GM23338 (cell line): ENCODE measurements around the gene DIPK2B. TPM values are rescaled to one million over a fixed set of nuclear protein-coding genes. Genes with fewer than 3 reads are reported as not detected.

Source experiments
- ATAC-seq: fragments of 200-7000 bp; cut with Tn5 transposase; 3 replicates; pipeline ENCODE4 v1.9.1; 2020
- DNase-seq: peaks from one replicate; pipeline ENCODE4 v3.0.0-alpha.2; 2015; ENCODE audit warnings: low spot score
- H2AFZ ChIP-seq: fragments of 200-600 bp; sonication (generic); 2 replicates; pipeline ENCODE4 v1.8.0; 2016; ENCODE audit warnings: antibody characterized with exemption, mild to moderate bottlenecking, moderate library complexity
- H3F3A ChIP-seq: fragments of 200-600 bp; sonication (generic); replicated peaks from 2 replicates; pipeline ENCODE4 v1.8.0; 2017; ENCODE audit warnings: antibody characterized with exemption, mixed run types, low read depth
- H3K27ac ChIP-seq: fragments of 200-600 bp; sonication (generic); 2 replicates; pipeline ENCODE4 v1.6.1; 2016; ENCODE audit warnings: low read depth
- H3K27me3 ChIP-seq: fragments of 200-600 bp; sonication (generic); 2 replicates; pipeline ENCODE4 v1.8.0; 2016; ENCODE audit warnings: mild to moderate bottlenecking, mixed run types, moderate library complexity; ENCODE audit not compliant: insufficient read depth
- H3K36me3 ChIP-seq: fragments of 200-600 bp; sonication (generic); 2 replicates; pipeline ENCODE4 v1.8.0; 2016; ENCODE audit warnings: mild to moderate bottlenecking; ENCODE audit not compliant: insufficient read depth
- H3K4me1 ChIP-seq: fragments of 200-600 bp; sonication (generic); 2 replicates; pipeline ENCODE4 v1.8.0; 2016; ENCODE audit warnings: mild to moderate bottlenecking, moderate library complexity; ENCODE audit not compliant: insufficient read depth
- H3K4me2 ChIP-seq: fragments of 200-600 bp; sonication (generic); 2 replicates; pipeline ENCODE4 v1.7.1; 2017; ENCODE audit warnings: mixed run types
- H3K4me3 ChIP-seq: fragments of 200-600 bp; sonication (generic); 2 replicates; pipeline ENCODE4 v1.6.1; 2016; ENCODE audit warnings: mixed run types
- H3K79me2 ChIP-seq: fragments of 200-600 bp; sonication (generic); replicated peaks from 2 replicates; pipeline ENCODE4 v1.8.0; 2017; ENCODE audit warnings: mild to moderate bottlenecking; ENCODE audit not compliant: insufficient read depth
- H3K9me2 ChIP-seq: fragments of 200-600 bp; sonication (generic); 2 replicates; pipeline ENCODE4 v1.8.0; 2017; ENCODE audit not compliant: insufficient read depth
- H4K20me1 ChIP-seq: fragments of 200-600 bp; sonication (generic); replicated peaks from 2 replicates; pipeline ENCODE4 v1.8.0; 2017; ENCODE audit warnings: mild to moderate bottlenecking; ENCODE audit not compliant: insufficient read depth
- H3K27ac Mint-ChIP-seq: 2 replicates; pipeline ENCODE4 v1.8.0; 2020; ENCODE audit warnings: inconsistent platforms, mild to moderate bottlenecking, moderate library complexity, mixed read lengths
- H3K27me3 Mint-ChIP-seq: 3 replicates; pipeline ENCODE4 v1.8.0; 2022; ENCODE audit warnings: low read depth, mild to moderate bottlenecking, moderate library complexity, mixed read lengths, inconsistent platforms; ENCODE audit not compliant: insufficient read depth, poor library complexity
- H3K36me3 Mint-ChIP-seq: 3 replicates; pipeline ENCODE4 v1.8.0; 2021; ENCODE audit warnings: low read depth, mild to moderate bottlenecking, inconsistent platforms, moderate library complexity, mixed read lengths
- H3K4me1 Mint-ChIP-seq: 3 replicates; pipeline ENCODE4 v1.8.0; 2020; ENCODE audit warnings: mild to moderate bottlenecking, inconsistent platforms, mixed read lengths
- H3K4me3 Mint-ChIP-seq: 3 replicates; pipeline ENCODE4 v1.8.0; 2021; ENCODE audit warnings: moderate library complexity, mild to moderate bottlenecking, inconsistent platforms, mixed read lengths
- H3K9me3 Mint-ChIP-seq: 3 replicates; pipeline ENCODE4 v1.8.0; 2020; ENCODE audit warnings: moderate library complexity, mild to moderate bottlenecking, inconsistent platforms, mixed read lengths
- CREB1 ChIP-seq: fragments of 250-450 bp; sonication (Bioruptor Pico); IDR thresholded peaks from 2 replicates; pipeline ENCODE4 v1.5.0; 2020; ENCODE audit warnings: low read depth, mild to moderate bottlenecking, moderate library complexity
- EZH2 ChIP-seq: fragments of 200-600 bp; sonication (generic); IDR thresholded peaks from one replicate; pipeline ENCODE4 v1.8.0; 2017; ENCODE audit warnings: antibody characterized with exemption, mild to moderate bottlenecking, low read depth; ENCODE audit not compliant: unreplicated experiment
- EZH2phosphoT487 ChIP-seq: fragments of 200-600 bp; sonication (generic); IDR thresholded peaks from one replicate; pipeline ENCODE4 v1.8.1; 2018; ENCODE audit warnings: antibody characterized with exemption; ENCODE audit not compliant: unreplicated experiment
- JUNB ChIP-seq: IDR thresholded peaks from one replicate; pipeline ENCODE4 v1.6.1; 2016; ENCODE audit warnings: antibody characterized with exemption; ENCODE audit not compliant: unreplicated experiment
- NANOG ChIP-seq: IDR thresholded peaks from 2 replicates; pipeline ENCODE4 v1.6.1; 2016; ENCODE audit warnings: antibody characterized with exemption, borderline replicate concordance
- POLR2AphosphoS5 ChIP-seq: IDR thresholded peaks from 2 replicates; pipeline ENCODE4 v1.6.1; 2016; ENCODE audit warnings: antibody characterized with exemption, low read depth
- REST ChIP-seq: IDR thresholded peaks from one replicate; pipeline ENCODE4 v1.6.1; 2018; ENCODE audit warnings: antibody characterized with exemption; ENCODE audit not compliant: unreplicated experiment
- STAT1 ChIP-seq: IDR thresholded peaks from one replicate; pipeline ENCODE4 v1.6.1; 2016; ENCODE audit warnings: antibody characterized with exemption; ENCODE audit not compliant: unreplicated experiment
- ZNF114 ChIP-seq: fragments of 250-450 bp; sonication (Bioruptor Pico); IDR thresholded peaks from 2 replicates; pipeline ENCODE4 v1.5.0; 2020; ENCODE audit warnings: mild to moderate bottlenecking, moderate library complexity
- ZNF331 ChIP-seq: fragments of 250-450 bp; sonication (Bioruptor Pico); IDR thresholded peaks from 2 replicates; pipeline ENCODE4 v1.5.0; 2020; ENCODE audit warnings: low read depth, mild to moderate bottlenecking, moderate library complexity
- ZNF462 ChIP-seq: fragments of 250-450 bp; sonication (Bioruptor Pico); IDR thresholded peaks from 2 replicates; pipeline ENCODE4 v1.5.0; 2020; ENCODE audit warnings: mild to moderate bottlenecking, moderate library complexity
- polyA plus RNA-seq: library from polyadenylated mRNA; unstranded; fragments of >200 nt; fragmentation: Nextera tagmentation; extraction: Ambion mirVana; gene quantifications from 2 replicates; pipeline ENCODE4 v1.2.1, GENCODE V29; 2016
- total RNA-seq: library from RNA; depleted of rRNA; stranded (reverse); fragments of >200 nt; shearing (Covaris generic); gene quantifications from 2 replicates; pipeline ENCODE4 v1.2.3, GENCODE V29; 2014
- TF ChIP-seq, protein P1 (sequence below): IDR thresholded peaks from 2 replicates; pipeline ENCODE4 v1.6.1; 2016; ENCODE audit warnings: antibody characterized with exemption
- TF ChIP-seq, protein P2 (sequence below), 2 experiments: fragments of 200-600 bp in 1 of 2; sonication (generic) in 1 of 2; conservative IDR thresholded peaks; 2 replicates each; pipeline versions ENCODE4 v1.5.1 to v1.6.1; 2016 to 2017; ENCODE audit warnings: antibody characterized with exemption in 2 of 2, low read depth in 2 of 2, mild to moderate bottlenecking in 2 of 2, moderate library complexity in 1 of 2

DIPK2B gene
- total and polyA plus RNA-seq, 2 experiments from 2014 or later: not detected

DNA sequence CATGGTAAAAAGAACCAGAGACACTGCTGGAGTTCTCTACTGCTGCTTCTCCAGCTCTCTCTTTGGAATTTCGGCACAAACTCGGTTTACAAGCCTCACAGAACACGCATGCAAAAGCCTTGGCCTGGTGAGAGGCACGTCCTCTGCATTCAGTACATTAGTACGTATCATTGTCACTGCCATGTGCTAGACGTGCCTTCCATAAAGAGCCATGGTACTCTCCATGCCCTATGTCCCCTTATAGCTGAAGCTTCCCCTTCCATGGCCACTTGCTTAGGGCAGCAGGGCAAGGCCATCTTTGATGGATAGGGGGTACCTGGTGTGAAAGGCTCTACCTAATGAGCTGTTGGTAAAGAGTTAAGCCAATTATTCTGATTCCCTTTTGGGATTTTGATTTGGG, 35.0 kb downstream of the DIPK2B start:
- no peaks in the 10 kb centered on the region for H3F3A ChIP-seq
- H3K27ac ChIP-seq: no peak overlapping the region
- H3K36me3 ChIP-seq: no peaks in the 10 kb centered on the region
- no peak overlapping the region for H2AFZ ChIP-seq
- DNase-seq (no peak), ATAC-seq (no peak)
- H3K4me1 ChIP-seq: no peaks in the 10 kb centered on the region
- no peaks in the 10 kb centered on the region for H3K9me2 ChIP-seq
- Mint-ChIP-seq H3K4me3 (no peak overlapping the region), H3K27ac (no peak overlapping the region), H3K27me3 (no peaks in the 10 kb centered on the region), H3K9me3 (peaks cover 6% of the 10 kb centered on the region; the same call in 1 of the 3 replicates), H3K36me3 (no peaks in the 10 kb centered on the region), H3K4me1 (no peaks in the 10 kb centered on the region)
- H3K4me2 ChIP-seq: no peak overlapping the region
- H3K4me3 ChIP-seq: no peak overlapping the region
- H3K27me3 ChIP-seq: no peaks in the 10 kb centered on the region
- H3K79me2 ChIP-seq: no peaks in the 10 kb centered on the region
- TF ChIP-seq STAT1 (no peak), EZH2 (no peak), ZNF462 (no peak), ZNF331 (CRISPR knock-in tag) (no peak), JUNB (no peak), CREB1 (CRISPR knock-in tag) (no peak), REST (no peak), EZH2phosphoT487 (no peak), POLR2AphosphoS5 (no peak), NANOG (no peak), ZNF114 (no peak)
- TF ChIP-seq, protein P1, sequence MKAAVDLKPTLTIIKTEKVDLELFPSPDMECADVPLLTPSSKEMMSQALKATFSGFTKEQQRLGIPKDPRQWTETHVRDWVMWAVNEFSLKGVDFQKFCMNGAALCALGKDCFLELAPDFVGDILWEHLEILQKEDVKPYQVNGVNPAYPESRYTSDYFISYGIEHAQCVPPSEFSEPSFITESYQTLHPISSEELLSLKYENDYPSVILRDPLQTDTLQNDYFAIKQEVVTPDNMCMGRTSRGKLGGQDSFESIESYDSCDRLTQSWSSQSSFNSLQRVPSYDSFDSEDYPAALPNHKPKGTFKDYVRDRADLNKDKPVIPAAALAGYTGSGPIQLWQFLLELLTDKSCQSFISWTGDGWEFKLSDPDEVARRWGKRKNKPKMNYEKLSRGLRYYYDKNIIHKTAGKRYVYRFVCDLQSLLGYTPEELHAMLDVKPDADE: no peak
- TF ChIP-seq, protein P2, sequence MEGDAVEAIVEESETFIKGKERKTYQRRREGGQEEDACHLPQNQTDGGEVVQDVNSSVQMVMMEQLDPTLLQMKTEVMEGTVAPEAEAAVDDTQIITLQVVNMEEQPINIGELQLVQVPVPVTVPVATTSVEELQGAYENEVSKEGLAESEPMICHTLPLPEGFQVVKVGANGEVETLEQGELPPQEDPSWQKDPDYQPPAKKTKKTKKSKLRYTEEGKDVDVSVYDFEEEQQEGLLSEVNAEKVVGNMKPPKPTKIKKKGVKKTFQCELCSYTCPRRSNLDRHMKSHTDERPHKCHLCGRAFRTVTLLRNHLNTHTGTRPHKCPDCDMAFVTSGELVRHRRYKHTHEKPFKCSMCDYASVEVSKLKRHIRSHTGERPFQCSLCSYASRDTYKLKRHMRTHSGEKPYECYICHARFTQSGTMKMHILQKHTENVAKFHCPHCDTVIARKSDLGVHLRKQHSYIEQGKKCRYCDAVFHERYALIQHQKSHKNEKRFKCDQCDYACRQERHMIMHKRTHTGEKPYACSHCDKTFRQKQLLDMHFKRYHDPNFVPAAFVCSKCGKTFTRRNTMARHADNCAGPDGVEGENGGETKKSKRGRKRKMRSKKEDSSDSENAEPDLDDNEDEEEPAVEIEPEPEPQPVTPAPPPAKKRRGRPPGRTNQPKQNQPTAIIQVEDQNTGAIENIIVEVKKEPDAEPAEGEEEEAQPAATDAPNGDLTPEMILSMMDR (conservative IDR thresholded peaks at IDR 0.05; ENCODE audit: low read depth in 2 of 2): no peak
- H4K20me1 ChIP-seq: no peaks in the 10 kb centered on the region
